GM11168 (cell line): ENCODE measurements around the gene DLD.
"Not testable (repeated sequence)": the region's sequence is repeated elsewhere in the genome, so short reads cannot be mapped to it uniquely, and the experiment has no call there.

Source experiments
- in situ Hi-C: fragments of 300-500 bp; cut with MboI; formaldehyde crosslinking; loops from one replicate; pipeline ENCODE4 v1.12.0; 2022; ENCODE audit warnings: low sequenced_read_pairs; ENCODE audit not compliant: unreplicated experiment

DLD gene

GRCh38 chr7:107867858-107868466, 23.0 kb upstream of the DLD start:
- in situ Hi-C loops, result loop anchor here (25.0 kb wide), 1 partner anchor 406 kb away; the partner anchor contains the start of gene GPR22

- in situ Hi-C loops, result loop anchor here (10.0 to 25.0 kb wide), 2 partner anchors 126 to 408 kb away; partner anchors contain the start of genes CBLL1 and GPR22
Measured at GRCh38 chr7:107870427-107871000, 20.5 kb upstream of the DLD start.

- in situ Hi-C loops, result loop anchor here (10.0 to 25.0 kb wide), 2 partner anchors 129 to 412 kb away; partner anchors contain the start of genes CBLL1 and GPR22
Measured at GRCh38 chr7:107874111-107874510, 16.9 kb upstream of the DLD start.

- in situ Hi-C loops, result loop anchor here (10.0 to 25.0 kb wide), 2 partner anchors 130 to 413 kb away; partner anchors contain the start of genes CBLL1 and GPR22
Measured at GRCh38 chr7:107874605-107875446, 16.2 kb upstream of the DLD start.

GRCh38 chr7:107876916-107877315, 14.1 kb upstream of the DLD start:
- in situ Hi-C loops, result loop anchor here (10.0 kb wide), 1 partner anchor 132 kb away; the partner anchor contains the start of gene CBLL1

GRCh38 chr7:107877731-107878382, 13.1 kb upstream of the DLD start:
- in situ Hi-C loops, result loop anchor here (10.0 kb wide), 1 partner anchor 133 kb away; the partner anchor contains the start of gene CBLL1

GRCh38 chr7:107878636-107879035, 12.3 kb upstream of the DLD start:
- in situ Hi-C loops, result loop anchor here (10.0 kb wide), 1 partner anchor 134 kb away; the partner anchor contains the start of gene CBLL1

- in situ Hi-C loops, result loop anchor here (10.0 kb wide), 1 partner anchor 135 kb away; the partner anchor contains the start of gene CBLL1
Measured at GRCh38 chr7:107879400-107880035, 11.5 kb upstream of the DLD start.

GRCh38 chr7:107882766-107883165, 8.2 kb upstream of the DLD start:
- in situ Hi-C loops, result no loop called here

- in situ Hi-C loops, result no loop called here
Measured at GRCh38 chr7:107884066-107884818, 6.7 kb upstream of the DLD start.

- in situ Hi-C loops, result not testable (repeated sequence)
Measured at GRCh38 chr7:107887827-107888226, 3.2 kb upstream of the DLD start.

GRCh38 chr7:107889992-107890391, 991 bp upstream of the DLD start:
- in situ Hi-C loops, result no loop called here

GRCh38 chr7:107890493-107890961, 456 bp upstream of the DLD start:
- in situ Hi-C loops, result no loop called here

- in situ Hi-C loops, result no loop called here
Measured at GRCh38 chr7:107891636-107892366, 818 bp downstream of the DLD start.

- in situ Hi-C loops, result not testable (repeated sequence)
Measured at GRCh38 chr7:107892367-107892741, 1.4 kb downstream of the DLD start.

- in situ Hi-C loops, result no loop called here
Measured at GRCh38 chr7:107898997-107899594, 8.1 kb downstream of the DLD start.

GRCh38 chr7:107900496-107901015, 9.6 kb downstream of the DLD start:
- in situ Hi-C loops, result no loop called here

GRCh38 chr7:107902381-107902780, 11.4 kb downstream of the DLD start:
- in situ Hi-C loops, result no loop called here
